HepG2 (cell line): ENCODE data around the gene CYP2W1. TPM values are rescaled to one million over a fixed set of nuclear protein-coding genes. Genes with fewer than 3 reads are reported as not detected.

ENCODE experiments used
- DMAP1 ChIP-seq: IDR thresholded peaks from 2 replicates; pipeline ENCODE4 v1.6.1; 2016
- GABPA ChIP-seq, 2 experiments: IDR thresholded peaks; 2 replicates each; pipeline ENCODE4 v1.6.1; 2011 to 2016; ENCODE audit warnings: low read depth in 2 of 2, low read length in 1 of 2, missing biosample characterization in 1 of 2, missing genetic modification characterization in 1 of 2
- GFI1 ChIP-seq: sonication (generic); formaldehyde crosslinking; IDR thresholded peaks from 2 replicates; pipeline ENCODE4 v1.5.0; 2020; ENCODE audit warnings: missing genetic modification reagents, mild to moderate bottlenecking, borderline replicate concordance
- NONO ChIP-seq, 2 experiments: fragments of 450-650 bp in 1 of 2; sonication (generic) in 1 of 2; formaldehyde crosslinking in 1 of 2; IDR thresholded peaks in 1 of 2; conservative IDR thresholded peaks in 1 of 2; 2 replicates each; pipeline versions ENCODE4 v1.6.1 to v1.8.0; 2017 to 2022; ENCODE audit warnings: mild to moderate bottlenecking in 1 of 2, missing genetic modification reagents in 1 of 2, moderate library complexity in 1 of 2
- RAD21 ChIP-seq: fragments of 450-650 bp; formaldehyde crosslinking; IDR thresholded peaks from 2 replicates; pipeline ENCODE4 v1.5.0; 2020; ENCODE audit warnings: mild to moderate bottlenecking
- REPIN1 ChIP-seq: sonication (generic); formaldehyde crosslinking; IDR thresholded peaks from 2 replicates; pipeline ENCODE4 v1.8.0; 2022; ENCODE audit warnings: missing genetic modification reagents, low read depth, mild to moderate bottlenecking, borderline replicate concordance
- SAP130 ChIP-seq: IDR thresholded peaks from 2 replicates; pipeline ENCODE4 v1.6.1; 2016; ENCODE audit warnings: low read depth
- SOX5 ChIP-seq: IDR thresholded peaks from 2 replicates; pipeline ENCODE4 v1.6.1; 2016; ENCODE audit warnings: borderline replicate concordance
- SRY ChIP-seq: sonication (generic); formaldehyde crosslinking; IDR thresholded peaks from 2 replicates; pipeline ENCODE4 v1.8.0; 2022; ENCODE audit warnings: mild to moderate bottlenecking, missing genetic modification reagents
- STAG1 ChIP-seq: sonication (generic); formaldehyde crosslinking; IDR thresholded peaks from 2 replicates; pipeline ENCODE4 v1.4.0; 2020; ENCODE audit warnings: missing genetic modification reagents
- TFDP2 ChIP-seq: sonication (generic); formaldehyde crosslinking; IDR thresholded peaks from 2 replicates; pipeline ENCODE4 v1.4.0; 2020; ENCODE audit warnings: missing genetic modification reagents
- TSC22D2 ChIP-seq: sonication (generic); formaldehyde crosslinking; IDR thresholded peaks from 2 replicates; pipeline ENCODE4 v1.5.1; 2020; ENCODE audit warnings: missing genetic modification reagents, mild to moderate bottlenecking, borderline replicate concordance
- XRCC5 ChIP-seq: fragments of 200-400 bp; formaldehyde crosslinking; optimal IDR thresholded peaks from 2 replicates; pipeline ENCODE3; 2017; ENCODE audit warnings: mild to moderate bottlenecking, low read length
- ZBTB2 ChIP-seq: sonication (generic); formaldehyde crosslinking; IDR thresholded peaks from 2 replicates; pipeline ENCODE4 v1.8.0; 2022; ENCODE audit warnings: low read depth, missing genetic modification reagents
- ZBTB7B ChIP-seq: sonication (generic); formaldehyde crosslinking; IDR thresholded peaks from 2 replicates; pipeline ENCODE4 v1.4.0; 2020; ENCODE audit warnings: missing genetic modification reagents
- ZIK1 ChIP-seq: sonication (generic); formaldehyde crosslinking; IDR thresholded peaks from 2 replicates; pipeline ENCODE4 v1.5.0; 2020; ENCODE audit warnings: mild to moderate bottlenecking, low read depth, missing genetic modification reagents, borderline replicate concordance
- ZNF331 ChIP-seq: sonication (generic); formaldehyde crosslinking; IDR thresholded peaks from 2 replicates; pipeline ENCODE4 v1.4.0; 2020; ENCODE audit warnings: missing genetic modification reagents
- ZNF337 ChIP-seq: sonication (generic); formaldehyde crosslinking; IDR thresholded peaks from 2 replicates; pipeline ENCODE4 v1.5.1; 2020; ENCODE audit warnings: missing genetic modification reagents, low read depth, mild to moderate bottlenecking, borderline replicate concordance
- ZNF569 ChIP-seq: sonication (generic); formaldehyde crosslinking; IDR thresholded peaks from 2 replicates; pipeline ENCODE4 v1.5.0; 2020; ENCODE audit warnings: mild to moderate bottlenecking, missing genetic modification reagents, moderate library complexity, borderline replicate concordance
- ZNF710 ChIP-seq: sonication (generic); formaldehyde crosslinking; IDR thresholded peaks from 2 replicates; pipeline ENCODE4 v1.5.0; 2020; ENCODE audit warnings: mild to moderate bottlenecking, missing genetic modification reagents, borderline replicate concordance
- ZNF768 ChIP-seq: sonication (generic); formaldehyde crosslinking; IDR thresholded peaks from 2 replicates; pipeline ENCODE4 v1.4.0; 2020; ENCODE audit warnings: missing genetic modification reagents
- ZNF800 ChIP-seq: sonication (generic); formaldehyde crosslinking; IDR thresholded peaks from 2 replicates; pipeline ENCODE4 v1.4.0; 2020; ENCODE audit warnings: missing genetic modification reagents
- polyA plus RNA-seq, 8 experiments: library from polyadenylated mRNA; depleted of rRNA in 3 of 8; stranded (reverse) in 7 of 8; unstranded in 1 of 8; fragments of >200 nt; fragmentation: Illumina TruSeq in 4 of 8; extraction: Trizol in 4 of 8; gene quantifications; 2 replicates each; pipeline versions ENCODE4 v1.2.1 to v1.2.3, GENCODE V29; 2011 to 2016; ENCODE audit warnings: low read depth in 4 of 8, missing spikeins in 1 of 8, mixed read lengths in 1 of 8; ENCODE audit not compliant: insufficient read depth in 1 of 8
- total RNA-seq, 5 experiments: library from RNA; depleted of rRNA; stranded (reverse); fragments of >200 nt; fragmentation: Illumina TruSeq; extraction: Trizol; gene quantifications; 2 replicates each; pipeline ENCODE4 v1.2.3, GENCODE V29; 2016; ENCODE audit warnings: low read depth in 1 of 5

CYP2W1 gene
- total and polyA plus RNA-seq, 2 of the 13 experiments (the other 11 are each of a cell fraction or from before 2014, with no cell fraction given) = 19.5 to 31.7 TPM

GRCh38 chr7:963236-964078 lies 19.5 kb upstream of the CYP2W1 start (continued):
- TF ChIP-seq DMAP1 (CRISPR knock-in tag) = 0 out of 2 replicates have a peak, but pooled peaks have one; percentile 31
- 0 out of 2 replicates have a peak, but pooled peaks have one; percentile 44 for TF ChIP-seq ZNF331 (CRISPR knock-in tag)
- TF ChIP-seq ZNF710 (CRISPR knock-in tag) = 0 out of 2 replicates have a peak, but pooled peaks have one; percentile 35
- no peak for TF ChIP-seq ZBTB2 (CRISPR knock-in tag)
- TF ChIP-seq TSC22D2 (CRISPR knock-in tag) = no peak
- 0 out of 2 replicates have a peak, but pooled peaks have one; percentile 65 for TF ChIP-seq SRY (CRISPR knock-in tag)
- TF ChIP-seq ZNF768 (CRISPR knock-in tag) = peak; percentile 26; the same call in 1 of the 2 replicates
- peak; percentile 36 for TF ChIP-seq SAP130 (CRISPR knock-in tag)
- TF ChIP-seq GFI1 (CRISPR knock-in tag) = no peak
- peak; percentile 48 for TF ChIP-seq XRCC5
- TF ChIP-seq GABPA (IDR thresholded peaks at IDR 0.05; ENCODE audit: low read depth, low read length) = no peak
- TF ChIP-seq GABPA (CRISPR knock-in tag; IDR thresholded peaks at IDR 0.05; ENCODE audit: low read depth) = no peak
- no peak for TF ChIP-seq NONO (IDR thresholded peaks at IDR 0.05)
- peak; percentile 63 for TF ChIP-seq NONO (CRISPR knock-in tag; conservative IDR thresholded peaks at IDR 0.05)
- TF ChIP-seq ZNF569 (CRISPR knock-in tag) = no peak
- peak; percentile 73 for TF ChIP-seq RAD21 (CRISPR knock-in tag)
- TF ChIP-seq SOX5 (CRISPR knock-in tag) = no peak
- no peak for TF ChIP-seq ZNF337
- TF ChIP-seq ZNF800 (CRISPR knock-in tag) = no peak
- peak; percentile 38; the same call in 1 of the 2 replicates for TF ChIP-seq REPIN1 (CRISPR knock-in tag)
- TF ChIP-seq ZIK1 (CRISPR knock-in tag) = no peak
- peak; percentile 76 for TF ChIP-seq STAG1
- TF ChIP-seq ZBTB7B (CRISPR knock-in tag) = 0 out of 2 replicates have a peak, but pooled peaks have one; percentile 55
- 0 out of 2 replicates have a peak, but pooled peaks have one; percentile 6 for TF ChIP-seq TFDP2 (CRISPR knock-in tag)
